ENCODE measurements around the gene FSTL4.

DNA sequence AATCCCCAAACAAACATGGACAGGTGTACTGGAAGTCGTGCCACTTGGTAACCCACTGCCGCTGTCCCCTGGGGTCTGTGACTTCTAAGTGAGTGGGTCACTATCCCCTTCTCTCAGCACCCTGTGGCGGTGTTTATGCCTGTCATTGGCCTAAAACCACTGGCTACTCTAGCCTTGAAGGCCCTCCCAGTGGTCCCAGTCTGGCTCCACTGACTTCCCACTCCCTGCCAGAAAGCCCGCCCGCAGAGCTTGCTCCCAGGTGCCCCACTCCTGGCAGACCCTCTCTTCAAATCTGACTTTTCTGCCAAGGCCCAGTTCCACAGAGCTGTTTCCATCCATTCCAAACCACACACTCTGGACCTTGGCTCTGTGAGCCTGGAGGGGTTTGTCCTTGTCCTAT lies 286.0 kb downstream of the FSTL4 start:
- no peak for TF ChIP-seq CTCF (IDR thresholded peaks at IDR 0.05)
- no peak for TF ChIP-seq POLR2A (IDR thresholded peaks at IDR 0.05)

All from uterus (tissue), 2 donors.